ENCODE measurements around the gene PLA2G2D.

DNA sequence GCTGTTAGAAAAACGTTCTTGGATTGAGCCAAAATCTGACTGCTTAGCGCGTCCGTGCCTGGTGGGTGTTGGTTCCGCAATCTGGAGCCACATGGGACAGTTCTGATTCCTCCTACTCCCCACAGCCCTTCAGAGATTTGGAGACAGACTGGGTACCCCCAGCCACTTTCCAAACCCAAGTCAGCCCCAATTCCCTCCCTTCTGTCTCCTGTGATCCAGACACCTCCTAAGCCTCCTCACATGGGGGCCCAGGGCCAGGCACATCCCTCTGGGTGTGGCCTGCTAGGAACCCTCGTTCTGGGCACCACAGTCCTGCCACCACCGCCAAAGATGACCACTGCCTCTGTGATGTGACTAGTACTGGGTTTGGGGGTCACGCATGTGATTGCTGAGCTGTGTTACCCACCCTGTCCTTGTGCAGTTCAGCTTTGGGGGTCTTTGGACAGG is 44.6 kb downstream of the PLA2G2D start:
- TF ChIP-seq EZH2 (IDR thresholded peaks at IDR 0.05; ENCODE audit: borderline replicate concordance, low read depth, low read length, poor library complexity, severe bottlenecking) (no peak), CTCF (conservative IDR thresholded peaks at IDR 0.05; ENCODE audit: low read depth, low read length) (no peak)
